ENCODE measurements around the gene PNISR. TPM values are rescaled to one million over a fixed set of nuclear protein-coding genes. Genes with fewer than 3 reads are reported as not detected.
"Not testable (repeated sequence)": the region's sequence is repeated elsewhere in the genome, so short reads cannot be mapped to it uniquely, and the experiment has no call there.

PNISR gene
- polyA plus RNA-seq, 1 of the 3 experiments (the other 2 are of a cell fraction), result 39.1 TPM

GRCh38 chr6:99471638-99472037 lies 46.5 kb upstream of the PNISR start:
- Histone ChIP-seq H3K9ac (no peak overlapping the region), H3K27me3 (ENCODE audit: insufficient read depth) (no peaks in the 10 kb centered on the region), H3K36me3 (replicated peaks in 1 of 2; ENCODE audit: control insufficient read depth in 1 of 2, insufficient read depth in 2 of 2, low read length in 1 of 2) (peaks cover 2 to 29% of the 10 kb centered on the region in 2 experiments), H4K20me1 (ENCODE audit: insufficient read depth) (no peaks in the 10 kb centered on the region), H3K9me2 (no peaks in the 10 kb centered on the region), H3K9me3 (no peaks in the 10 kb centered on the region), H3F3A (replicated peaks; ENCODE audit: insufficient read depth) (peaks cover 6% of the 10 kb centered on the region), H3K27ac (ENCODE audit: low read depth in 2 of 2, low read length in 1 of 2) (peak overlapping the region in 1 of 2 experiments; percentile 8; a peak in 1 of 4 replicates), H3K4me2 (no peak overlapping the region), H3K79me2 (ENCODE audit: insufficient read depth) (no peaks in the 10 kb centered on the region), H3K4me3 (ENCODE audit: low read depth in 2 of 2, low read length in 1 of 2) (no peak overlapping the region), H3K4me1 (ENCODE audit: control insufficient read depth in 1 of 2, insufficient read depth in 2 of 2, low read depth in 1 of 2, low read length in 1 of 2) (peaks cover 0 to 4% of the 10 kb centered on the region in 2 experiments; a peak in 2 of 4 replicates), H2AFZ (ENCODE audit: low read depth) (no peak overlapping the region)
- ChIA-PET CTCF (interaction anchor here (1.2 to 4.0 kb wide), 3 partner anchors 49 to 351 kb away, joined by 4 to 23 read pairs (median 8); no protein-coding TSS in a partner anchor), POLR2A (no interaction called here)
- peak; percentile 23 for DNase-seq
- WGBS (ENCODE audit: low lambda C conversion rate), result 96% methylated on average over 2 of the region's 2 CpGs
- TF ChIP-seq GATA2 (CRISPR knock-in tag; IDR thresholded peaks at IDR 0.05) (0 out of 2 replicates have a peak, but pooled peaks have one; percentile 12), MXI1 (IDR thresholded peaks at IDR 0.05; ENCODE audit: low read depth, low read length) (peak; percentile 87), MEF2A (IDR thresholded peaks at IDR 0.05; ENCODE audit: borderline replicate concordance, low read depth) (no peak)

- no peak overlapping the region for H3K9ac ChIP-seq
- no peak overlapping the region for H3K4me3 ChIP-seq (ENCODE audit: low read depth in 2 of 2, low read length in 1 of 2)
- no peaks in the 10 kb centered on the region for H4K20me1 ChIP-seq (ENCODE audit: insufficient read depth)
- peak overlapping the region; percentile 24 for H2AFZ ChIP-seq (ENCODE audit: low read depth)
- H3K9me3 ChIP-seq, result no peaks in the 10 kb centered on the region
- H3K27me3 ChIP-seq (ENCODE audit: insufficient read depth), result no peaks in the 10 kb centered on the region
- POLR2A ChIA-PET, result no interaction called here
- TF ChIP-seq RAD21 (IDR thresholded peaks at IDR 0.05; ENCODE audit: low read length) (peak; percentile 87), SMC3 (IDR thresholded peaks at IDR 0.05; ENCODE audit: low read depth, low read length) (peak; percentile 56), MAX (IDR thresholded peaks at IDR 0.05; ENCODE audit: low read depth) (no peak), CTCF (IDR thresholded peaks at IDR 0.05) (peak; percentile 75)
- peak; percentile 46 for DNase-seq
- peaks cover 4% of the 10 kb centered on the region for H3F3A ChIP-seq (replicated peaks; ENCODE audit: insufficient read depth)
- H3K4me2 ChIP-seq, result no peak overlapping the region
- CTCF ChIA-PET, result interaction anchor here (0.5 to 1.6 kb wide), 20 partner anchors 14 to 353 kb away, joined by 3 to 21 read pairs (median 4); partner anchors contain the start of gene USP45
- H3K36me3 ChIP-seq (replicated peaks in 1 of 2; ENCODE audit: control insufficient read depth in 1 of 2, insufficient read depth in 2 of 2, low read length in 1 of 2), result peaks cover 10 to 29% of the 10 kb centered on the region in 2 experiments
- H3K27ac ChIP-seq (ENCODE audit: low read depth in 2 of 2, low read length in 1 of 2), result no peak overlapping the region
- no peaks in the 10 kb centered on the region for H3K79me2 ChIP-seq (ENCODE audit: insufficient read depth)
- WGBS (ENCODE audit: low lambda C conversion rate), result 3% methylated on average over 3 of the region's 3 CpGs
- H3K4me1 ChIP-seq (ENCODE audit: control insufficient read depth in 1 of 2, insufficient read depth in 2 of 2, low read depth in 1 of 2, low read length in 1 of 2), result peaks cover 0 to 4% of the 10 kb centered on the region in 2 experiments; a peak in 2 of 4 replicates
- H3K9me2 ChIP-seq, result no peaks in the 10 kb centered on the region
Measured at GRCh38 chr6:99467509-99468106, 42.5 kb upstream of the PNISR start.

GRCh38 chr6:99459133-99459532 lies 34.0 kb upstream of the PNISR start:
- H3K79me2 ChIP-seq (ENCODE audit: insufficient read depth); POLR2A ChIA-PET; H3K9me3 ChIP-seq; H3K27me3 ChIP-seq (ENCODE audit: insufficient read depth); H3K9me2 ChIP-seq; H4K20me1 ChIP-seq (ENCODE audit: insufficient read depth); H3K4me1 ChIP-seq (ENCODE audit: control insufficient read depth in 1 of 2, insufficient read depth in 2 of 2, low read depth in 1 of 2, low read length in 1 of 2); H3K27ac ChIP-seq (ENCODE audit: low read depth in 2 of 2, low read length in 1 of 2); DNase-seq; H3K9ac ChIP-seq; H3F3A ChIP-seq (replicated peaks; ENCODE audit: insufficient read depth); CTCF ChIA-PET; H3K4me2 ChIP-seq; H3K4me3 ChIP-seq (ENCODE audit: low read depth in 2 of 2, low read length in 1 of 2); H2AFZ ChIP-seq (ENCODE audit: low read depth): not testable (repeated sequence)
- WGBS (ENCODE audit: low lambda C conversion rate), result 93% methylated on average over 2 of the region's 2 CpGs
- peaks cover 2 to 23% of the 10 kb centered on the region in 2 experiments for H3K36me3 ChIP-seq (replicated peaks in 1 of 2; ENCODE audit: control insufficient read depth in 1 of 2, insufficient read depth in 2 of 2, low read length in 1 of 2)
